Adrenal gland (tissue), 5 donors: ENCODE results near the gene LOX.

ENCODE experiments used
- CTCF ChIP-seq, 6 experiments: fragments of 450-650 bp in 4 of 6; fragments of 200-600 bp in 2 of 6; sonication (generic) in 1 of 6; IDR thresholded peaks; 1 replicate in 5 of 6; 2 replicates in 1 of 6; pipeline versions ENCODE4 v1.5.1 to v1.8.0; 2016 to 2021; ENCODE audit warnings: antibody characterized with exemption in 6 of 6, mild to moderate bottlenecking in 2 of 6, moderate library complexity in 1 of 6
- POLR2A ChIP-seq, 2 donors: fragments of 450-650 bp; IDR thresholded peaks; one replicate each; pipeline ENCODE4 v1.6.1; 2017; ENCODE audit warnings: antibody characterized with exemption in 2 of 2, mild to moderate bottlenecking in 2 of 2, moderate library complexity in 1 of 2
- donor health status: DM: no; HTN: no; CAD: no.

- TF ChIP-seq CTCF (IDR thresholded peaks at IDR 0.05) (no peak), POLR2A (IDR thresholded peaks at IDR 0.05) (peak in 1 of 2 donors; percentile 40)
Observed at GRCh38 chr5:122078116-122079110, at the start of gene LOX.
